D721Med (cell line): Measurements from ENCODE around the gene VAPB.

Source experiments
- DNase-seq: peaks from one replicate; pipeline ENCODE4 v3.0.0; 2011; ENCODE audit warnings: low spot score; ENCODE audit not compliant: insufficient read length
- FAIRE-seq: peaks from 2 replicates; lab custom pipeline; 2011; peaks lifted over from hg19 to GRCh38; lab: Jason Lieb, UNC
- CTCF ChIP-seq: IDR thresholded peaks from 2 replicates; pipeline ENCODE4 v1.5.1; 2012; ENCODE audit warnings: mild to moderate bottlenecking, control low read depth; ENCODE audit not compliant: insufficient read depth; ENCODE audit errors: missing control alignments

Gene VAPB

GRCh38 chr20:58470336-58471192 lies 81.5 kb downstream of the VAPB start:
- no peak for TF ChIP-seq CTCF

GRCh38 chr20:58471193-58472164 lies 82.5 kb downstream of the VAPB start:
- TF ChIP-seq CTCF = no peak
- FAIRE-seq = no peak
- DNase-seq = no peak

More at GRCh38 chr20:58470336-58471192, 81.5 kb downstream of the VAPB start:
- DNase-seq = no peak
- FAIRE-seq = no peak

GRCh38 chr20:58472273-58473018 lies 83.4 kb downstream of the VAPB start:
- DNase-seq = no peak
- no peak for TF ChIP-seq CTCF
- no peak for FAIRE-seq

- DNase-seq (no peak), FAIRE-seq (no peak)
- no peak for TF ChIP-seq CTCF
Observed at GRCh38 chr20:58473453-58474425, 84.7 kb downstream of the VAPB start.

- no peak for FAIRE-seq
- DNase-seq = no peak
- TF ChIP-seq CTCF = no peak
Observed at GRCh38 chr20:58475466-58475865, 86.4 kb downstream of the VAPB start.
